ENCODE measurements around the gene INPP5B.
A peak's percentile ranks its signal among the peaks of the same experiment; 100 is the strongest.
"Not testable (repeated sequence)": the region's sequence is repeated elsewhere in the genome, so short reads cannot be mapped to it uniquely, and the experiment has no call there.

Gene INPP5B

DNA sequence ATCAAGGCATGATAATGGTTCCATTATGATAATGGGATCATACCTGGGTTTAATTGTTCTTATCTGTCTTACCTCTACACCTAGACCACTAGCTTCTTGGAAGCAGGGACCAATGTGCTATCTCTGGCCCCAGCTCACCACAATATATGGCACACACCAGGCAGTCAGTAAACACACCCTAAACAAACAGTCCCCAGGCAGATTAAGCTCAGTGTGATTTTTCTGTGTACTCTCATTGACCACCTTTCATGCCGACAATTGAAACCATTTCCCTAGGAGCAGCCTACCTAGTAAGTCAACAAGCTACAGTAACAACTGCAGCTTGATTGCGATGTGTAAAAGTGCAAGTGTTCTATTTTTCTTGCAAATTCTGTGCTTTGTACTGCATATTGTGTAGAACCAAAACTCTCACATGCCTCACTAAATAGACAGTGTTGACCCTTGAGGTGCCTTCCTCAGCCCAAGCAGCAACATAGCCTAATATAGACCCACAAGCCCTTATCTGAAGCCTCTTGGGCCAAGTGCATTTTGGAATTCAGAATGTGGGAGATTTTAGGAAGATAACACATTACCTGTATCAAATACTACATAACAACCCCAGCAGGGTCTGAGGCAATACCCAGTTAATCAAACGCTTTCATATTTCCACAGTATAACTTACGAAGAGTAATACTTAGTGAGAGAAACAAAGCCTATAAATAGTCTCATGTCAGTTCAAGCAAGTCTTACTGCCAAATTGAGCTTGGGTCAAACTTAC lies 32.0 kb downstream of the INPP5B start:
- DNase-seq (ENCODE audit: low spot score in 2 of 2) = no peak
- Mint-ChIP-seq H3K27ac (no peak overlapping the region), H3K9me3 (no peaks in the 10 kb centered on the region), H3K4me1 (peaks cover 17% of the 10 kb centered on the region), H3K36me3 (peaks cover 7% of the 10 kb centered on the region), H3K27me3 (no peaks in the 10 kb centered on the region), H3K4me3 (no peak overlapping the region)
- ATAC-seq (ENCODE audit: low read depth) = no peak

DNA sequence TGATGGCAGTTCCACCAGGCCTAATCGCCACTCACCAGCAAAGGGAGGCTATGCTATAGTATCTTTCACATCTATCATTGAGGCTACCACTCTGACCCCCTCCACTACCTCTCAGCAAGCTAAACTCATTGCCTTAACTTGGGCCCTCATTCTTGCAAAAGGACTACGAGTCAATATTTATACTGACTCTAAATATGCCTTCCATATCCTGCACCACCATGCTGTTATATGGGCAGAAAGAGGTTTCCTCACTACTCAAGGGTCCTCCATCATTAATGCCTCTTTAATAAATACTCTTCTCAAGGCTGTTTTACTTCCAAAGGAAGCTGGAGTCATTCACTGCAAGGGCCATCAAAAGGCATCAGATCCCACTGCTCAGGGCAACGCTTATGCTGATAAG lies 35.4 kb downstream of the INPP5B start:
- peaks cover 25% of the 10 kb centered on the region for H3K36me3 Mint-ChIP-seq
- ATAC-seq (ENCODE audit: low read depth); H3K4me3 Mint-ChIP-seq; H3K27ac Mint-ChIP-seq; DNase-seq (ENCODE audit: low spot score in 2 of 2); H3K27me3 Mint-ChIP-seq: not testable (repeated sequence)
- peaks cover 11% of the 10 kb centered on the region for H3K9me3 Mint-ChIP-seq
- H3K4me1 Mint-ChIP-seq = peaks cover 12% of the 10 kb centered on the region

DNA sequence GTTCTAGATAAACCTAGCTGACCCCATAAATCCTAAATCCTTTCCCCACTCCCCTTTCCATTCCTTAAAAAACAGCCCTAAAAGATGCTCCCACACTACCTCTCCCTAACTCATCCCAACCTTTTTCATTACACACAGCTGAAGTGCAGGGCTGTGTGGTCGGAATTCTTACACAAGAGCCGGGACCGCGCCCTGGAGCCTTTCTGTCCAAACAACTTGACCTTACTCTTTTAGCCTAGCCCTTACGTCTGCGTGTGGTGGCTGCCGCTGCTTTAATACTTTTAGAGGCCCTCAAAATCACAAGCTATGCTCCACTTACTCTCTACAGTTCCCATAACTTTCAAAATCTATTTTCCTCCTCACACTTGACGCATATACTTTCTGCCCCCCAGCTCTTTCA lies 36.0 kb downstream of the INPP5B start:
- not testable (repeated sequence) for H3K4me3 Mint-ChIP-seq; H3K27ac Mint-ChIP-seq; H3K27me3 Mint-ChIP-seq; DNase-seq (ENCODE audit: low spot score in 2 of 2); ATAC-seq (ENCODE audit: low read depth)
- Mint-ChIP-seq H3K4me1 (peaks cover 12% of the 10 kb centered on the region), H3K9me3 (peaks cover 11% of the 10 kb centered on the region), H3K36me3 (peaks cover 25% of the 10 kb centered on the region)

DNA sequence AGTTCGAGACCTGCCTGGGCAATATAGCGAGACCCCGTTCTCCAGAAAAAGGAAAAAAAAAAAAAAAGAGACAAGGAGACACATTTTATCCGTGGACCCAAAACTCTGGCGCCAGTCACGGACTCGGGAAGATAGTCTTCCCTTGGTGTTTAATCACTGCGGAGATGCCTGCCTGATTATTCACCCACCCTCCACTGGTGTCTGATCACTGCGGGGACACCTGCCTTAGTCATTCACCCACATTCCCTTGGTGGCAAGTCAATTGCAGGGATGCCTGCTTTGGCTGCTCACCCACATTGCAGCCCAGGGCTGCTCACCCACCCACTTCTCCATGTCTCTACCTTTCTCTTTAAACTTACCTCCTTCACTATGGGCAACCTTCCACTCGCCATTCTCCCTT lies 38.3 kb downstream of the INPP5B start:
- peaks cover 11% of the 10 kb centered on the region for H3K9me3 Mint-ChIP-seq

DNA sequence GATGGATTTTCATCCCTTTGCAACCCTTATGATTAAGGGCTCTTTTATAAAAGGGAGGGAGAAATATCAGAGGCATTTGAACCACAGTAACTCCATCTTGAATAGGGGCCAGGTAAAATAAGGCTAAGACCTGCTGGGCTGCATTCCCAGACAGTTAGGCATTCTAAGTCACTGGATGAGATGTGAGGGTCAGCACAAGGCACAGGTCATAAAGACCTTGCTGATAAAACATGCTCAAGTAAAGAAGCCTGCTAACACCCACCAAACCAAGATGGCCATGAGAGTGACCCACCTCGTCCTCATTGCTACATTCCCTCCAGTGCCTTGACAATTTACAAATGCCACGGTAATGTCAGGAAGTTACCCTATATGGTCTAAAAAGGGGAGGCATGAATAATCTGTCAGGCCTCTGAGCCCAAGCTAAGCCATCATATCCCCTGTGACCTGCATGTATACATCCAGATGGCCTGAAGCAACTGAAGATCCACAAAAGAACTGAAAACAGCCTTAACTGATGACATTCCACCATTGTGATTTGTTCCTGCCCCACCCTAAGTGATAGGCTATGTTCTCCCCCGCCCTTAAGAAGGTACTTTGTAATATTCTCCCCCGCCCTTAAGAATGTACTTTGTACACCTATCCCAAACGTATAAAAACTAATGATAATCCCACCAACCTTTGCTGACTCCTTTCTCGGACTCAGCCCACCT lies 39.3 kb downstream of the INPP5B start:
- DNase-seq (ENCODE audit: low spot score in 2 of 2); H3K4me3 Mint-ChIP-seq; H3K27ac Mint-ChIP-seq; H3K27me3 Mint-ChIP-seq; ATAC-seq (ENCODE audit: low read depth): not testable (repeated sequence)
- Mint-ChIP-seq H3K9me3 (peaks cover 11% of the 10 kb centered on the region), H3K4me1 (peaks cover 15% of the 10 kb centered on the region), H3K36me3 (peaks cover 25% of the 10 kb centered on the region)

More for the DNA sequence above, 38.3 kb downstream of the INPP5B start:
- Mint-ChIP-seq H3K4me1 (peaks cover 12% of the 10 kb centered on the region), H3K27ac (peak overlapping the region; percentile 1), H3K36me3 (peaks cover 25% of the 10 kb centered on the region)
- H3K4me3 Mint-ChIP-seq; H3K27me3 Mint-ChIP-seq; DNase-seq (ENCODE audit: low spot score in 2 of 2); ATAC-seq (ENCODE audit: low read depth): not testable (repeated sequence)

DNA sequence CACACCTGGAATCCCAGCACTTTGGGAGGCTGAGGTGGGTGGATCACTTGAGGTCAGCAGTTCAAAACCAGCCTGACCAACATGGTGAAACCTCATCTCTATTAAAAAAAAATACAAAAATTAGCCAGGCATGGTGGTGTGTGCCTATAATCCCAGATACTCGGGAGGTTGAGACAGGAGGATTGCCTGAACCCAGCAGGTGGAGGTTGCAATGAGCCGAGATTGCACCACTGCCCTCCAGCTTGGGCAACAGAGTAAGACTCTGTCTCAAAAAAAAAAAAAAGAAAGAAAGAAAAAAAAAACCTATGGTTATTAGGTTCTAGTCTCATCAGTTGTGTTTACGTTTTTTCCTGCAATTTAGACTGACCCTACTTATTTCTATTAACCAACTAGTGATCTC lies 40.3 kb downstream of the INPP5B start:
- Mint-ChIP-seq H3K36me3 (peaks cover 27% of the 10 kb centered on the region), H3K4me1 (peaks cover 20% of the 10 kb centered on the region), H3K9me3 (peaks cover 11% of the 10 kb centered on the region)
- not testable (repeated sequence) for H3K27ac Mint-ChIP-seq; ATAC-seq (ENCODE audit: low read depth); H3K27me3 Mint-ChIP-seq; H3K4me3 Mint-ChIP-seq; DNase-seq (ENCODE audit: low spot score in 2 of 2)

DNA sequence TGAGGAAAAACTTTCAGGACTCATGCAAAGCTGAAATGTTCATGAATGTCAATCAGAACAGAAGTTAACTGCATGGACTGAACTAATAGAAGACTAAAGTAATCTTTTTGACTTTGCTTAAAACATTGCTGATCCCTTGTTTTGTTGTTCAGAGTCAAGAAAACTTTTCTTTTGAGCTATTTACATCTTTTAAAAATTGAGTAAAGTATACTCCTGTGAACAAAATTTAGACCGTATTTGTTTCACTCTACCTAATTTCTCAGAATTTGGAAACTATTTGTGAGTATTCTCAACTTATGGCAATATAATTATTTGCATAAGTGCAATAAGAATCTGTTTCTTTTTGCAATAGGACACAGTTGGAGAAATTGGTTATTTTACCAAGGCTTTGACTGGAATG lies 41.1 kb downstream of the INPP5B start:
- DNase-seq (ENCODE audit: low spot score in 2 of 2) = no peak
- Mint-ChIP-seq H3K27ac (no peak overlapping the region), H3K36me3 (peaks cover 31% of the 10 kb centered on the region), H3K9me3 (peaks cover 11% of the 10 kb centered on the region), H3K4me1 (peaks cover 27% of the 10 kb centered on the region), H3K4me3 (no peak overlapping the region), H3K27me3 (no peaks in the 10 kb centered on the region)
- no peak for ATAC-seq (ENCODE audit: low read depth)

DNA sequence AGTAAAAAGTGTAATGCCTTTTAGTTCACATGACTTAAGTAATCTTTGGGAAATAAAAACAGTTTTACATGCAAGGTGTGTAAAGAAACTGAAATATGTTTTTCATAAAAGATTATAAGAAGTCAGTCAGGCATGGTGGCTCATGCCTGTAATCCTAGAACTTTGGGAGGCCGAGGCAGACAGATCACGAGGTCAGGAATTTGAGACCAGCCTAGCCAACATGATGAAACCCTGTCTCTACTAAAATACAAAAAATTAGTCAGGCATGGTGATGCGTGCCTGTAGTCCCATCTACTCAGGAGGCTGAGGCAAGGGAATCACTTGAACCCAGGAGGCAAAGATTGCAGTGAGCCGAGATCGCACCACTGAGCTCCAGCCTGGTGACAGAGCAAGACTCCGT lies 42.9 kb downstream of the INPP5B start:
- not testable (repeated sequence) for H3K4me3 Mint-ChIP-seq; ATAC-seq (ENCODE audit: low read depth); H3K27ac Mint-ChIP-seq; H3K9me3 Mint-ChIP-seq; H3K27me3 Mint-ChIP-seq; DNase-seq (ENCODE audit: low spot score in 2 of 2)
- Mint-ChIP-seq H3K36me3 (peaks cover 22% of the 10 kb centered on the region), H3K4me1 (peaks cover 20% of the 10 kb centered on the region)

DNA sequence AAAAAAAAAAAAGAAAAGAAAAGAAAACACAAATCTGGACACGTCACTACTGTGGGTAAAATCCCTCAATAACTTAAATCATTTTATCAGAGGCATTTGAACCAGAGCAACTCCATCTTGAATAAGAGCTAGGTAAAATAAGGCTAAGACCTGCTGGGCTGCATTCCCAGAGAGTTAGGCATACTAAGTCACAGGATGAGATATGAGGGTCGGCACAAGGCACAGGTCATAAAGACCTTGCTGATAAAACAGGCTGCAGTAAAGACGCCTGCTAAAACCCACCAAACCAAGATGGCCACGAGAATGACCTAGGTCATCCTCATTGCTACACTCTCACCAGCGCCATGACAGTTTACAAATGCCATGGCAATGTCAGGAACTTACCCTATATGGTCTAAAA lies 43.9 kb downstream of the INPP5B start:
- no peak for ATAC-seq (ENCODE audit: low read depth)
- DNase-seq (ENCODE audit: low spot score in 2 of 2) = no peak
- Mint-ChIP-seq H3K27me3 (no peaks in the 10 kb centered on the region), H3K4me1 (peaks cover 17% of the 10 kb centered on the region), H3K36me3 (peaks cover 15% of the 10 kb centered on the region), H3K27ac (peak overlapping the region; percentile 92), H3K9me3 (peaks cover 4% of the 10 kb centered on the region), H3K4me3 (no peak overlapping the region)

DNA sequence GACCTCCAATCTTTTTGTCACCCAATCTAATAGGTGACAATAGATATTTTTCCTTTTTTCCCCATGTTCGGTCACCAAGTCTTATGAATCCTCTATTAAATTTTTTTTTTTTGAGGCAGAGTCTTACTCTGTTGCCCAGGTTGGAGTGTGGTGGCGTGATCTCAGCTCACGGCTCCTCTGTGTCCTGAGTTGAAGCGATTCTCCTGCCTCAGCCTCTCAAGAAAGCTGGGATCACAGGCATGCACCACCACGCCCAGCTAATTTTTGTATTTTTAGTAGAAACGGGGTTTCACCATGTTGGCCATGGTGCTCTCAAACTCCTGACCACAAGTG lies 45.0 kb downstream of the INPP5B start:
- ATAC-seq (ENCODE audit: low read depth) (no peak), DNase-seq (ENCODE audit: low spot score in 2 of 2) (no peak)
- Mint-ChIP-seq H3K27me3 (no peaks in the 10 kb centered on the region), H3K4me1 (peaks cover 15% of the 10 kb centered on the region), H3K4me3 (peak overlapping the region; percentile 42), H3K36me3 (peaks cover 6% of the 10 kb centered on the region), H3K9me3 (no peaks in the 10 kb centered on the region), H3K27ac (peak overlapping the region; percentile 92)

DNA sequence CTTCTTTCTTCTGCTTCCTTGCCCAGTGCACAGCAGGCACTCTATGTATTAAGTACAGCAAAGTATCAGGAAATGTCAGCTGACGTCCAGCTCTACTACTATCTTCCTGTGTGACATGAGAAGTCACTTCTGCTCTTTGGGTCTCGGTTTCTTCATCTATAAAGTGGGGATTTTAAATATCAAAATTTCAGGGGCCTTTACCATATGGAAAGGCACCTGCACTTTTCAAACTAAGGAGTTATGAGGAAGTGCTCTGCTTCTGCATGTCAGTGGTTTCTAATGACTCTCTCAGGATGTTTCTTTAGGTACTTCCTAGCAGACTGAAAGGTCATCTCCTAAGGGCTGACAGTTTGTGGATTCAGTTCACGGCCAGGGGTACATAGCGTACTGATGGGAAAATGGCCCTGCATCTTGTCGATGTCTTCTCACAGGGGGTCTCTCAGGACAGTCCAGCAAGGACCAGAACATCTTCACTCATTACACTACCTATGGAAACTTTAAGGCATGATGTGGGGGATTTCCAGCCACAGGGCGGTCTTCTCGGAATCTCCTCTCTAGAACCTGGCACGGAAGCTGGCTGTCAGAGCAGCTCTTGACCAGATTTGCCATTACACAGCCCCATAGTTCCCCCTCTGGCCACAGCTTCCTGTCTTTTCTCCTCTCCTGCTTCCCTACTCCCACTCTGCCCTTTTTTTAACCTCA lies 45.5 kb downstream of the INPP5B start:
- Mint-ChIP-seq H3K36me3 (peaks cover 5% of the 10 kb centered on the region), H3K4me1 (peaks cover 15% of the 10 kb centered on the region), H3K27ac (peak overlapping the region; percentile 92)

DNA sequence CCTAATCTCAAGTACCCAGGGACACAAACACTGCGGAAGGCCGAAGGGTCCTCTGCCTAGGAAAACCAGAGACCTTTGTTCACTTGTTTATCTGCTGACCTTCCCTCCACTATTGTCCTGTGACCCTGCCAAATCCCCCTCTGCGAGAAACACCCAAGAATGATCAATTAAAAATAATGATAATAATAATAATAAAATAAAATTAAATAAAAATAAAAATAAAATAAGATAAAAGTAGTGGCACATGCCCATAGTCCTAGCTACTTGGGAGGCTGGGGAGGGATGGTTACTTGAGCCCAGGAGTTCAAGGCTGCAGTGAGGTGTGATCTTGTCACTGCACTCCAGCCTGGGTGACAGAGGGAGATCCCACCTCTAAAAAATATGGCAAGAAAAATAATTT lies 49.3 kb downstream of the INPP5B start:
- H3K27ac Mint-ChIP-seq; DNase-seq (ENCODE audit: low spot score in 2 of 2); H3K4me3 Mint-ChIP-seq; H3K27me3 Mint-ChIP-seq; H3K9me3 Mint-ChIP-seq; ATAC-seq (ENCODE audit: low read depth): not testable (repeated sequence)
- peaks cover 18% of the 10 kb centered on the region for H3K4me1 Mint-ChIP-seq
- peaks cover 14% of the 10 kb centered on the region for H3K36me3 Mint-ChIP-seq

More for the DNA sequence above, 45.5 kb downstream of the INPP5B start:
- Mint-ChIP-seq H3K27me3 (no peaks in the 10 kb centered on the region), H3K4me3 (peak overlapping the region; percentile 42), H3K9me3 (no peaks in the 10 kb centered on the region)
- ATAC-seq (ENCODE audit: low read depth) (peak; percentile 84), DNase-seq (ENCODE audit: low spot score in 2 of 2) (peak in 1 of 2 donors; percentile 16)

DNA sequence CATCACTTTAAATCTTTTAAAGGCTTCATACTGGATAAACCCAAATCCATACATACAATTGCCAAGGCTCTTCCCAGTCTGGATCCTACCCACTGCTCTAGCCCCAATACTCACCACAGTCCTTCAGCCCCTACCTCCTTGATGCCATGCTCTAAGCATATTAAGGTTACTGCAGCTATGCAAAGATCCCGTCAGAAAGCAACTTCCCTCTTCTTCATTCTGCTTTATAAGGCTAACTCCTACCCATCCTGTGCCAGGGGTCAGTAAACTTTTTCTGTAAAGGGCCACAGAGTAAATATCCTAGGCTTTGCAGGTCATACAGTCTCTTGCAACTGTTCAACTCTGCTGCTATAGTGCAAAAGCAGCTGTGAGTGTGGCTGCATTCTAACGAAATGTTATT lies 53.2 kb downstream of the INPP5B start:
- Mint-ChIP-seq H3K4me1 (peaks cover 6% of the 10 kb centered on the region), H3K27ac (peak overlapping the region; percentile 74), H3K9me3 (no peaks in the 10 kb centered on the region), H3K36me3 (peaks cover 17% of the 10 kb centered on the region), H3K4me3 (no peak overlapping the region), H3K27me3 (no peaks in the 10 kb centered on the region)
- ATAC-seq (ENCODE audit: low read depth) (no peak), DNase-seq (ENCODE audit: low spot score in 2 of 2) (no peak)

Measured in memory B cell (primary cell).